Measurements from ENCODE around the gene RETREG1.

GRCh38 chr5:16582081-16582480 is 34.7 kb downstream of the RETREG1 start:
- TF ChIP-seq CTCF (IDR thresholded peaks at IDR 0.05) (no peak), EZH2phosphoT487 (IDR thresholded peaks at IDR 0.05) (no peak), EZH2 (IDR thresholded peaks at IDR 0.05) (no peak)

Data from neural progenitor cell (in vitro differentiated cells).